GM21825 (cell line): ENCODE measurements around the gene CXorf65.

Experiments used
- ATAC-seq: cut with Tn5 transposase; IDR thresholded peaks from one replicate; pipeline ENCODE4 v1.9.1; 2021; ENCODE audit warnings: mild to moderate bottlenecking, moderate library complexity; ENCODE audit not compliant: unreplicated experiment

The CXorf65 gene

GRCh38 chrX:71068044-71068918 lies 38.3 kb downstream of the CXorf65 start, which contains the start of gene SNX12:
Gene SNX12, minus strand, starts transcription at chrX:71068334. Its CDS starts 28 bp downstream, at chrX:71068306.
- peak; percentile 92 for ATAC-seq

- peak; percentile 9 for ATAC-seq
These were observed 38.9 kb downstream of the CXorf65 start for GRCh38 chrX:71067712-71068043.

DNA sequence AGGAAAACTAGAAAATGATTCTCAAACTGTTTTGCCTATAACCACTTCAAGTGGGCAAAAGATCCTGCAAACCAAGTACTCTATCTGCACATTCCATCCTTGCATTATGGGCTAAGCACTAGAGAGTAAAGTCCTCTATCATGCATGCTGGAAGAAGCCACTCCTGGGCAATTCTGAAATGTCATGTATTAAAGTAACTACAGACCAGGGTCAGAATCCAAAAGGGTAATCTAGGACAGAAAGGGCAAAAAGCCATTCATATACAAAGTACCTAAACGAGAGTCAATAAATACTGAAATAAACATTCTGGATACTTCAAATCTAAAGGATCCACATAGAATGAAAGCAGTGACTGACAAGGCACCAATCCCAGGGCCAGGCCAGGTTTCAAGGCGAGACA lies 39.5 kb downstream of the CXorf65 start:
- no peak for ATAC-seq

- ATAC-seq, result no peak
These were observed 46.4 kb downstream of the CXorf65 start for GRCh38 chrX:71060127-71060526.

DNA sequence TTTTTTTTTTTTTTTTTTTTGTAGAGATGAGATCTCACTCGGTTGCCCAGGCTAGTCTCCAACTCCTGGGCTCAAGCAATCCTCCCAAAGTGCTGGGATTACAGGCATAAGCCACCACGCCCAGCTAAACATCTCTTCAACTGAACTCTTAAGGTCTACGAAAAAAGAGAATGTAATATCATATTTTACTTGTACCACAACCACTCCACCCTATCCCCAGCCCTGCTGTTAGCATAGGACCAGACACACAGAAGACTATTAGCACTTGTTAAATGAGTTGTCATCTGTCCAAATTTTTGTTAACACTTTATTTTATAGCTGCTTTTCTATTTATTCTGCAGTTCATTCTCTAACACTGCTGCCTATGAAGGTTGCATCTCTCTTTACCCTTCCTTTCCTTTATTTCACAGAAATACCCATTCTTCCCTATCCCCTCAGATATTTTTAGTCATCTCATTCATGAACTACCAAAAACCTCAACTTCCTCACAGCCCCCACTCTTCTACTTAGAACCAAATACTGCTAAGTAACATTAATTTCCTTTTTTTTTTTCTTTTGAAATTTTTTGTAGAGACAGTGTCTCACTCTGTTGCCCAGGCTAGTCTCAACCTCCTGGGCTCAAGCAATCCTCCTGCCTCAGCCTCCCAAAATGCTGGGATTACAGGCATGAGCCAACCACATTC lies 48.6 kb downstream of the CXorf65 start:
- no peak for ATAC-seq

DNA sequence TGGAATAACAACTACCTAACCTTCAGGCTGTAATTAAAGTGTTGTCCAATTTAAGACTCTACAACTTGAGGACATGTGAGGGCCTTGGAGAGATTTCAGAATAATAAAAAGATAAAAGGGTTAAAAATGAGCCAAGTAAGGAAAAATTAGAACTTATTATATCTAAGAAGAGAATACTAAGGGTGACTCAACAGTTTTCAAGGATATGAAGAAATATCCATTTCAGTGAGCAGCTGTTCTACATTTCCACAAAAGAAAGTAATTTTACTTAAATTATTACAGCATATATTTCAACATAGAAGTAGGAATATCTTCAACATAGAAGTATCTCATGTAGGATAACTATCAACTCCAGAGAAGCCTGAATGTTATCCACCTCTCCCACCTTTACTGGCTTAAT lies 49.7 kb downstream of the CXorf65 start:
- ATAC-seq, result no peak
